Measurements from ENCODE around the gene STUM. TPM values are rescaled to one million over a fixed set of nuclear protein-coding genes. Genes with fewer than 3 reads are reported as not detected.

The STUM gene
- total and polyA plus RNA-seq, 2 of the 8 experiments (the other 6 are each of a cell fraction or from before 2014, with no cell fraction given): 0.76 to 1.2 TPM

- no peak for TF ChIP-seq CHD7 (IDR thresholded peaks at IDR 0.05; ENCODE audit: insufficient replicate concordance, low read length)
- no peak for TF ChIP-seq CEBPB (IDR thresholded peaks at IDR 0.05; ENCODE audit: low read depth, low read length)
- no peak for TF ChIP-seq SIRT6 (IDR thresholded peaks at IDR 0.05; ENCODE audit: low read length)
- no peak for TF ChIP-seq ATF2 (IDR thresholded peaks at IDR 0.05; ENCODE audit: low read length)
- no peak for TF ChIP-seq BACH1 (IDR thresholded peaks at IDR 0.05; ENCODE audit: low read length)
- TF ChIP-seq E2F6 (IDR thresholded peaks at IDR 0.05): no peak
- no peak for TF ChIP-seq NANOG (IDR thresholded peaks at IDR 0.05; ENCODE audit: insufficient read depth, low read depth, low read length, poor library complexity, severe bottlenecking)
Observed at GRCh38 chr1:226625832-226626576, 77.4 kb downstream of the STUM start (continued).

Measured in H1 (cell line).